Duodenal mucosa (tissue), 2 donors: Measurements from ENCODE around the gene MEI1.

Experiments used
- H3K27ac ChIP-seq: one replicate; pipeline ENCODE4 v1.7.0; 2013; ENCODE audit warnings: low read depth, low read length
- H3K27me3 ChIP-seq, 2 donors: one replicate each; pipeline ENCODE4 v1.7.0; 2013; ENCODE audit warnings: low read length in 2 of 2, control low read depth in 1 of 2; ENCODE audit not compliant: insufficient read depth in 2 of 2, control insufficient read depth in 1 of 2
- H3K36me3 ChIP-seq, 2 donors: one replicate each; pipeline ENCODE4 v1.7.0; 2013; ENCODE audit warnings: low read length in 2 of 2, control low read depth in 1 of 2; ENCODE audit not compliant: insufficient read depth in 2 of 2, control insufficient read depth in 1 of 2
- H3K4me1 ChIP-seq, 2 donors: one replicate each; pipeline ENCODE4 v1.7.0; 2013; ENCODE audit warnings: low read length in 2 of 2, control low read depth in 1 of 2; ENCODE audit not compliant: insufficient read depth in 2 of 2, control insufficient read depth in 1 of 2
- H3K4me3 ChIP-seq, 2 donors: one replicate each; pipeline ENCODE4 v1.7.0; 2013; ENCODE audit warnings: low read length in 2 of 2, low read depth in 1 of 2
- H3K9ac ChIP-seq, 2 donors: one replicate each; pipeline ENCODE4 v1.7.0; 2013; ENCODE audit warnings: low read length in 2 of 2, low read depth in 1 of 2
- H3K9me3 ChIP-seq, 2 donors: one replicate each; pipeline ENCODE4 v1.7.0; 2013; ENCODE audit warnings: low read length in 2 of 2, control low read depth in 1 of 2; ENCODE audit not compliant: control insufficient read depth in 1 of 2

Gene MEI1

DNA sequence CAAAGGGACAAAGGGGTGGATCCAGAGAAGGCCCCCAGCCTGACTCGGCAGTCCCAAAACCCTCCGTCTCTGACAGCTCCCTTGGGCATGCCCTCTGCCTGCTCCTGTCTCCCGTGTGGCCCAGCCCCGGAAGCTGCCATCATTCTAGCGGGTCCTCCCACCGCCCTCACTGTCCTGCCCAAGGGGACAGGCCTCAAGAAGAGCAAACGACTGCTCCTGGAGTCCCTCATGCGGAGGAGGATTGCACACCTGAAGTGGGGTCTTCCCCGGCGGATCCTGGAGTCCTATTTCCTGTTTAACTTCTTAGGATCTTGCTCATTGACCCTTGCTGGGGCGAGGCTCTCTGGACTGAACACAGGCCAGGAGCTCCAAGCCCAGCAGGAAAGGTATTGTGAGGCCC lies 2.6 kb upstream of the MEI1 start:
- peak overlapping the region in 1 of 2 donors; percentile 59 for H3K4me3 ChIP-seq
- H3K4me1 ChIP-seq = peaks cover 15 to 17% of the 10 kb centered on the region in 2 donors
- peaks cover 0 to 14% of the 10 kb centered on the region in 2 donors for H3K36me3 ChIP-seq
- peak overlapping the region in 1 of 2 donors; percentile 39 for H3K9ac ChIP-seq
- no peak overlapping the region for H3K27ac ChIP-seq
- H3K9me3 ChIP-seq = no peaks in the 10 kb centered on the region
- no peaks in the 10 kb centered on the region for H3K27me3 ChIP-seq

- Histone ChIP-seq H3K27me3 (no peaks in the 10 kb centered on the region), H3K4me1 (peaks cover 15 to 17% of the 10 kb centered on the region in 2 donors), H3K4me3 (peak overlapping the region; percentile 59), H3K27ac (no peak overlapping the region), H3K9ac (peak overlapping the region in 1 of 2 donors; percentile 39), H3K36me3 (peaks cover 0 to 14% of the 10 kb centered on the region in 2 donors), H3K9me3 (no peaks in the 10 kb centered on the region)
These were observed 2.1 kb upstream of the MEI1 start for GRCh38 chr22:41697126-41697775.

DNA sequence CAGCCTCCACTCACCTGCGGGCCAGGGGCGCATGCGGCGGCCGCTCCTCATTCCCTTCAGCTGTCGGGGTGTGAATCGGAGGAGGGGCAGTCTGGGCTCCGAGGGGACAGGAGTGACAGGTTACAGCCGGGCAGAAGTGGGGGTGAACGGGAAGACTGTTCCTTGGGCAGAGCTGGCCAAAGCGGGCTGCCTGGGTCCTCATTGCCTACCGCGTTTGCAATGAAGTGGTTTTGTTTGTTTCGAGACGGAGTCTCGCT lies 733 bp downstream of the MEI1 start:
- no peaks in the 10 kb centered on the region for H3K9me3 ChIP-seq
- peaks cover 15 to 17% of the 10 kb centered on the region in 2 donors for H3K4me1 ChIP-seq
- H3K36me3 ChIP-seq = no peaks in the 10 kb centered on the region
- no peak overlapping the region for H3K4me3 ChIP-seq
- no peak overlapping the region for H3K9ac ChIP-seq
- H3K27me3 ChIP-seq = no peaks in the 10 kb centered on the region
- no peak overlapping the region for H3K27ac ChIP-seq

DNA sequence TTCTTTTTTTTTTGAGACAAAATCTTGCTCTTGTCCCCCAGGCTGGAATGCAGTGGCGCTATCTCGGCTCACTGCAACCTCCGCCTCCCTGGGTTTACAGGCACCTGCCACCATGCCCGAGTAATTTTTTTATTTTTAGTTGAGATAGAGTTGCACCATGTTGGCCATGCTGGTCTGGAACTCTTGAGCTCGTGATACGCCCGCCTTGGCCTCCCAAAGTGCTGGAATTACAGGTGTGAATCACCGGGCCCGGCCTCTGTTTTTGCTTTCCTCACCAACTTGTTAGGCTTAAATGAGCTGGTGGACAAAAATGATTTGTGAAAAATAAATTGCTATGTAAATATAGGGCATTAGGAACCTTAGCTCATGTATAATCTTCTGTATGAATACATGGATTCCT lies 3.5 kb downstream of the MEI1 start:
- no peak overlapping the region for H3K27ac ChIP-seq
- H3K36me3 ChIP-seq = no peaks in the 10 kb centered on the region
- no peak overlapping the region for H3K4me3 ChIP-seq
- peaks cover 2 to 6% of the 10 kb centered on the region in 2 donors for H3K4me1 ChIP-seq
- H3K9me3 ChIP-seq = no peaks in the 10 kb centered on the region
- no peaks in the 10 kb centered on the region for H3K27me3 ChIP-seq
- no peak overlapping the region for H3K9ac ChIP-seq

DNA sequence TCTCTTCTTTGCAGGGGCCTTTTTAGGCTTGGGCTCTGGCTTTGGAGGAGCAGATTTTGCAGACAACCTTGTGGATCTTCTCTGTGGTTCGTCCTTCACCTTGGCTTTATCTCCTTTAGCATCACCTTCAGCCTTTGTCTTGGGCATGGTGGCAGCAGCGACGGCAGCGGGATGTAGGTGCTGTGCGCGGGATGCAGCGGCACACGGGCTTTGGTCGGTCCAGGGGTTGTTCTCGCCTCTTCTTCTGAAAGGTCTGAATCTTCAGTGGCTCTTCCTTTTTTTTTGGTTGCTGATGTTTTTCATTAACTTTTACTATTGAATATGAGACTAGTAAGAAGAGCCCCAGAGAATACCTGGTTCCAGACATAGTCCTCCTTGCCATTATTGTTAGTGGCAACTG lies 10.0 kb downstream of the MEI1 start:
- Histone ChIP-seq H3K36me3 (no peaks in the 10 kb centered on the region), H3K27me3 (no peaks in the 10 kb centered on the region), H3K4me3 (no peak overlapping the region), H3K9ac (no peak overlapping the region), H3K9me3 (no peaks in the 10 kb centered on the region), H3K4me1 (no peaks in the 10 kb centered on the region), H3K27ac (no peak overlapping the region)

GRCh38 chr22:41713004-41713403 lies 13.7 kb downstream of the MEI1 start:
- Histone ChIP-seq H3K27ac (no peak overlapping the region), H3K9ac (no peak overlapping the region), H3K4me3 (no peak overlapping the region)

DNA sequence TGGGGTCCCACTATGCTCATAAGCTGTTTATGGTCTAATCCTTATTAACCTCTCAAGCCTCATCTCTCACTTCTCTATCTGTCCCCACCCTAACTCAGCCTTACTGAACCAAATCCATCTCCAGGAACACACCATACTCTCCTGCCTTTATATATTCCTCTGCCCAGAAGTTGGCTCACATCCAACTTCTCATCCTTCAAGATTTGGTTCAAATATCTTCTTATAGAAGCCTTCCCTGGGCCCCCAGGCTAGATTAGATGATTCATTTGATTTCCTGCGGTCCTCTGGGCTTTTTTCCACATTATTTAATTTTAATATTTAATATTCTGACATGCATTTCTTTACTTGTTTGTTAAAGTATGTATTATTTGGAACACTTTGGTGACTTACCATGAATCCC lies 23.2 kb downstream of the MEI1 start:
- Histone ChIP-seq H3K4me1 (no peaks in the 10 kb centered on the region), H3K9ac (no peak overlapping the region), H3K27me3 (no peaks in the 10 kb centered on the region), H3K9me3 (no peaks in the 10 kb centered on the region), H3K27ac (no peak overlapping the region), H3K4me3 (no peak overlapping the region), H3K36me3 (no peaks in the 10 kb centered on the region)

More at GRCh38 chr22:41713004-41713403, 13.7 kb downstream of the MEI1 start:
- no peaks in the 10 kb centered on the region for H3K36me3 ChIP-seq
- no peaks in the 10 kb centered on the region for H3K4me1 ChIP-seq
- H3K27me3 ChIP-seq = no peaks in the 10 kb centered on the region
- no peaks in the 10 kb centered on the region for H3K9me3 ChIP-seq

- no peak overlapping the region for H3K9ac ChIP-seq
- H3K27ac ChIP-seq = no peak overlapping the region
- no peak overlapping the region for H3K4me3 ChIP-seq
- H3K4me1 ChIP-seq = no peaks in the 10 kb centered on the region
- H3K36me3 ChIP-seq = no peaks in the 10 kb centered on the region
- no peaks in the 10 kb centered on the region for H3K9me3 ChIP-seq
- no peaks in the 10 kb centered on the region for H3K27me3 ChIP-seq
These were observed 26.3 kb downstream of the MEI1 start for GRCh38 chr22:41725510-41726110.

DNA sequence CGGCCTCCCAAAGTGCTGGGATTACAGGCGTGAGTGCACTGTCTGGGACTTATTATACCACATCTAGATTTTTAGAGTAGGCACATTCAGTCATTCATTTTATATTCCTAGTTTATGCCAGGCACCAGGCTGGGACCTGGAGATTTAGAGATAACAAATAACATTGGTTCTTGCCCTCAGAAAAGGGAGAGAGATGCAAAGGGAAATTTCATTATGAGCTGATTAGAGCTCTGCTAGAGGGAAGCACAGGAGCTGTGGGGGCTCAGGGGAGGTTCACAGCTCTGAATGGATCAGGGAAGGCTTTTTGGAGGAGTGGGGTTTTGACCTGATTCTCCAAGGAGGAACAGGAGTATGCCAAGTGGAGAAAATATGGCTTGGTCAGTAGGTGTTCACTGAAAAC lies 32.3 kb downstream of the MEI1 start:
- Histone ChIP-seq H3K27ac (no peak overlapping the region), H3K4me1 (no peaks in the 10 kb centered on the region), H3K36me3 (no peaks in the 10 kb centered on the region), H3K9ac (no peak overlapping the region), H3K9me3 (no peaks in the 10 kb centered on the region), H3K4me3 (no peak overlapping the region), H3K27me3 (peaks cover 0 to 4% of the 10 kb centered on the region in 2 donors)

GRCh38 chr22:41732096-41732772 lies 32.9 kb downstream of the MEI1 start:
- peaks cover 0 to 4% of the 10 kb centered on the region in 2 donors for H3K27me3 ChIP-seq
- H3K9ac ChIP-seq = no peak overlapping the region
- H3K27ac ChIP-seq = no peak overlapping the region
- no peaks in the 10 kb centered on the region for H3K9me3 ChIP-seq
- H3K4me3 ChIP-seq = no peak overlapping the region
- H3K36me3 ChIP-seq = no peaks in the 10 kb centered on the region
- H3K4me1 ChIP-seq = no peaks in the 10 kb centered on the region
